Activated naive CD4-positive, alpha-beta T cell treated with anti-CD3 and anti-CD28 coated beads, Interleukin-2, amount 50 U/mL, for 16 hours (primary cell): ENCODE measurements around the gene USP17L24.
"Not testable (repeated sequence)": the region's sequence is repeated elsewhere in the genome, so short reads cannot be mapped to it uniquely, and the experiment has no call there.

Source experiments
- DNase-seq: peaks from one replicate; pipeline ENCODE4 v3.0.0-alpha.2; 2020

Gene USP17L24

DNA sequence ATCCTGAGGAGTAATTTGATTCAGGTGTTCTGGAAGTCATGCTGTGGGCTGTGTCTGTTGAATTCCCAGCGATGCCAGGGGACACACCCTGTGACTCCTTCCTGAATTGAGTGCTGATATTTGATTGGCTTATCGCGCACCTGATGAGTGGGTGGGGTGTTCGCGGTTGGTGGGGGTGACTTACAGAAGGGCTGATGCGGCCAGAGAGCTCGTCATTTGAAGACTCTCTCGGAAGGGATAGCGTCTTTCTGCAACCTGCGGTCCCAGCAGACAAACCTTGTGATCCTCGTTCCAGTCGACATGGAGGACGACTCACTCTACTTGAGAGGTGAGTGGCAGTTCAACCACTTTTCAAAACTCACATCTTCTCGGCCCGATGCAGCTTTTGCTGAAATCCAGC is at the start of gene USP17L24:
Gene USP17L24 (plus strand): TSS at position 301 of the 400 bp plus-strand sequence. CDS start 0 bp downstream, at position 301.
- DNase-seq: not testable (repeated sequence)

- not testable (repeated sequence) for DNase-seq
Observed at GRCh38 chr4:9324191-9324590, 774 bp upstream of the USP17L24 start.

- not testable (repeated sequence) for DNase-seq
Observed at GRCh38 chr4:9329611-9330010, 4.6 kb downstream of the USP17L24 start, which contains the start of gene USP17L25. Gene USP17L25, plus strand, starts transcription at chr4:9329911. Its CDS starts 0 bp downstream, at chr4:9329911.

- DNase-seq: not testable (repeated sequence)
Observed at GRCh38 chr4:9334358-9334757, 9.4 kb downstream of the USP17L24 start, which contains the start of gene USP17L26. Gene USP17L26, plus strand, starts transcription at chr4:9334658. Its CDS starts 0 bp downstream, at chr4:9334658.

DNA sequence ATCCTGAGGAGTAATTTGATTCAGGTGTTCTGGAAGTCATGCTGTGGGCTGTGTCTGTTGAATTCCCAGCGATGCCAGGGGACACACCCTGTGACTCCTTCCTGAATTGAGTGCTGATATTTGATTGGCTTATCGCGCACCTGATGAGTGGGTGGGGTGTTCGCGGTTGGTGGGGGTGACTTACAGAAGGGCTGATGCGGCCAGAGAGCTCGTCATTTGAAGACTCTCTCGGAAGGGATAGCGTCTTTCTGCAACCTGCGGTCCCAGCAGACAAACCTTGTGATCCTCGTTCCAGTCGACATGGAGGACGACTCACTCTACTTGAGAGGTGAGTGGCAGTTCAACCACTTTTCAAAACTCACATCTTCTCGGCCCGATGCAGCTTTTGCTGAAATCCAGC is 14.1 kb downstream of the USP17L24 start, which contains the start of gene USP17L5:
Gene USP17L5 (plus strand): TSS at position 301 of the 400 bp plus-strand sequence. CDS start 0 bp downstream, at position 301.
- not testable (repeated sequence) for DNase-seq

GRCh38 chr4:9343848-9344247 is 18.9 kb downstream of the USP17L24 start, which contains the start of gene USP17L27:
Gene USP17L27, plus strand, starts transcription at chr4:9344148. Its CDS starts 0 bp downstream, at chr4:9344148.
- not testable (repeated sequence) for DNase-seq

- DNase-seq: not testable (repeated sequence)
Observed at GRCh38 chr4:9348593-9348992, 23.6 kb downstream of the USP17L24 start, which contains the start of gene USP17L28. Gene USP17L28, plus strand, starts transcription at chr4:9348893. Its CDS starts 0 bp downstream, at chr4:9348893.

DNA sequence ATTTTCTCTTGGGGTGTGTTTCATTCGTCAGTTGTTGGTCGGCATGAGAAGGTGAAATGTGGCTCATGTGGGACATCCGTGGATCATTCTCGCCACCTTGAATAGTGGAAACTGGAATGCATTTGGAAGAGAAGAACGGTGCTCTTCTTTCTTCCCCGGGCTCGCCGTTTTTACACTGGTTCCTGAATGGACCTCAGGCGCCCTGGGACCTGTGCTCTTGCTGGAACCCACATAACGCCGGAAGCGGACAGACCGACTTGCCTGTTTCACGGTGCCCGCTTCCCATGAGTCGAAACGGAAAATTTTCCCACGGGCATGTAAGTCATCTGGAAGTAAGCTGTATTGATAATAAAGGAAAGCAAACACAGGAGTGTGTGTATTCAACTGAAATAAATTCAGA is 25.9 kb downstream of the USP17L24 start:
- not testable (repeated sequence) for DNase-seq

DNA sequence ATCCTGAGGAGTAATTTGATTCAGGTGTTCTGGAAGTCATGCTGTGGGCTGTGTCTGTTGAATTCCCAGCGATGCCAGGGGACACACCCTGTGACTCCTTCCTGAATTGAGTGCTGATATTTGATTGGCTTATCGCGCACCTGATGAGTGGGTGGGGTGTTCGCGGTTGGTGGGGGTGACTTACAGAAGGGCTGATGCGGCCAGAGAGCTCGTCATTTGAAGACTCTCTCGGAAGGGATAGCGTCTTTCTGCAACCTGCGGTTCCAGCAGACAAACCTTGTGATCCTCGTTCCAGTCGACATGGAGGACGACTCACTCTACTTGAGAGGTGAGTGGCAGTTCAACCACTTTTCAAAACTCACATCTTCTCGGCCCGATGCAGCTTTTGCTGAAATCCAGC is 28.4 kb downstream of the USP17L24 start, which contains the start of gene USP17L29:
Gene USP17L29 (plus strand): TSS at position 301 of the 400 bp plus-strand sequence. CDS start 0 bp downstream, at position 301.
- DNase-seq: not testable (repeated sequence)

DNA sequence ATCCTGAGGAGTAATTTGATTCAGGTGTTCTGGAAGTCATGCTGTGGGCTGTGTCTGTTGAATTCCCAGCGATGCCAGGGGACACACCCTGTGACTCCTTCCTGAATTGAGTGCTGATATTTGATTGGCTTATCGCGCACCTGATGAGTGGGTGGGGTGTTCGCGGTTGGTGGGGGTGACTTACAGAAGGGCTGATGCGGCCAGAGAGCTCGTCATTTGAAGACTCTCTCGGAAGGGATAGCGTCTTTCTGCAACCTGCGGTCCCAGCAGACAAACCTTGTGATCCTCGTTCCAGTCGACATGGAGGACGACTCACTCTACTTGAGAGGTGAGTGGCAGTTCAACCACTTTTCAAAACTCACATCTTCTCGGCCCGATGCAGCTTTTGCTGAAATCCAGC is 37.9 kb downstream of the USP17L24 start, which contains the start of gene USP17L30:
Gene USP17L30 (plus strand): TSS at position 301 of the 400 bp plus-strand sequence. CDS start 0 bp downstream, at position 301.
- not testable (repeated sequence) for DNase-seq
